WTC11 (cell line): Measurements from ENCODE around the gene TLR4. TPM values are rescaled to one million over a fixed set of nuclear protein-coding genes. Genes with fewer than 3 reads are reported as not detected.

Source experiments
- ATAC-seq: fragments of 200-7000 bp; cut with Tn5 transposase; 2 replicates; pipeline ENCODE4 v1.10.0; 2021; ENCODE audit warnings: mild to moderate bottlenecking, moderate library complexity
- CTCF ChIA-PET: fragments of 300-600 bp; sonication (Branson Sonifier 250); formaldehyde crosslinking; loops from one replicate; lab custom pipeline; 2021; ENCODE audit warnings: antibody characterized with exemption; lab: Charles Lee
- POLR2A ChIA-PET: fragments of 350-600 bp; sonication (Branson Sonifier 250); formaldehyde crosslinking; loops from one replicate; lab custom pipeline; 2021; ENCODE audit warnings: antibody characterized with exemption; lab: Charles Lee
- DNase-seq: peaks from one replicate; pipeline ENCODE4 v3.0.0; 2021; ENCODE audit warnings: low spot score
- H3K27ac Mint-ChIP-seq: 2 replicates; pipeline ENCODE4 v1.8.0; 2021; ENCODE audit warnings: mixed read lengths
- H3K27me3 Mint-ChIP-seq: 2 replicates; pipeline ENCODE4 v1.8.0; 2021; ENCODE audit warnings: low read depth, mild to moderate bottlenecking, moderate library complexity, mixed read lengths
- H3K36me3 Mint-ChIP-seq: 2 replicates; pipeline ENCODE4 v1.8.0; 2021; ENCODE audit warnings: mixed read lengths
- H3K4me1 Mint-ChIP-seq: 2 replicates; pipeline ENCODE4 v1.8.0; 2022; ENCODE audit warnings: mixed read lengths
- H3K4me3 Mint-ChIP-seq: 2 replicates; pipeline ENCODE4 v1.8.0; 2021; ENCODE audit warnings: mild to moderate bottlenecking, moderate library complexity, mixed read lengths
- H3K9me3 Mint-ChIP-seq: 2 replicates; pipeline ENCODE4 v1.8.0; 2021; ENCODE audit warnings: mixed read lengths
- FOXK1 ChIP-seq: sonication (generic); formaldehyde crosslinking; IDR thresholded peaks from 2 replicates; pipeline ENCODE4 v1.8.0; 2022; ENCODE audit warnings: mild to moderate bottlenecking, moderate library complexity, missing genetic modification reagents
- HMGA2 ChIP-seq: fragments of 250-450 bp; sonication (Bioruptor Pico); IDR thresholded peaks from 2 replicates; pipeline ENCODE4 v1.4.0; 2021; ENCODE audit warnings: mild to moderate bottlenecking, moderate library complexity
- NR3C1 ChIP-seq: sonication (generic); formaldehyde crosslinking; conservative IDR thresholded peaks from 2 replicates; pipeline ENCODE4 v1.8.1; 2023; ENCODE audit warnings: low read depth, mild to moderate bottlenecking, missing genetic modification reagents
- TP53 ChIP-seq: sonication (generic); formaldehyde crosslinking; IDR thresholded peaks from 2 replicates; pipeline ENCODE4 v1.8.1; 2023; ENCODE audit warnings: mild to moderate bottlenecking, missing genetic modification reagents
- ZNF138 ChIP-seq: sonication (generic); formaldehyde crosslinking; conservative IDR thresholded peaks from 2 replicates; pipeline ENCODE4 v1.8.1; 2022; ENCODE audit warnings: mild to moderate bottlenecking, moderate library complexity, missing genetic modification reagents
- ZNF671 ChIP-seq: fragments of 250-450 bp; sonication (Bioruptor Pico); IDR thresholded peaks from 2 replicates; pipeline ENCODE4 v1.8.0; 2021; ENCODE audit warnings: mild to moderate bottlenecking
- total RNA-seq: library from RNA; stranded (reverse); gene quantifications from 3 replicates; pipeline ENCODE4 v1.2.3, GENCODE V29; 2021
- TF ChIP-seq, protein P1 (sequence below): sonication (generic); formaldehyde crosslinking; IDR thresholded peaks from 2 replicates; pipeline ENCODE4 v1.8.1; 2023; ENCODE audit warnings: mild to moderate bottlenecking, missing genetic modification reagents, borderline replicate concordance
- TF ChIP-seq, protein P2 (sequence below): sonication (generic); formaldehyde crosslinking; IDR thresholded peaks from 2 replicates; pipeline ENCODE4 v1.8.1; 2022; ENCODE audit warnings: low read depth, mild to moderate bottlenecking, moderate library complexity, missing genetic modification reagents, borderline replicate concordance
- TF ChIP-seq, protein P3 (sequence below): sonication (generic); formaldehyde crosslinking; IDR thresholded peaks from 2 replicates; pipeline ENCODE4 v1.8.1; 2022; ENCODE audit warnings: low read depth, missing genetic modification reagents, borderline replicate concordance
- TF ChIP-seq, protein P4 (sequence below): sonication (generic); formaldehyde crosslinking; IDR thresholded peaks from 2 replicates; pipeline ENCODE4 v1.8.0; 2022; ENCODE audit warnings: mild to moderate bottlenecking, missing genetic modification reagents
- TF ChIP-seq, protein P5 (sequence below): fragments of 250-450 bp; sonication (Bioruptor Pico); conservative IDR thresholded peaks from 2 replicates; pipeline ENCODE4 v1.9.0; 2021; ENCODE audit warnings: mild to moderate bottlenecking
- TF ChIP-seq, protein P6 (sequence below): fragments of 250-450 bp; sonication (Bioruptor Pico); IDR thresholded peaks from 2 replicates; pipeline ENCODE4 v1.8.0; 2021; ENCODE audit warnings: mild to moderate bottlenecking
- TF ChIP-seq, protein P7 (sequence below): sonication (generic); formaldehyde crosslinking; IDR thresholded peaks from 2 replicates; pipeline ENCODE4 v1.8.0; 2022; ENCODE audit warnings: missing genetic modification reagents

The TLR4 gene
- total RNA-seq, 1 experiment from 2014 or later, result 0.11 TPM

DNA sequence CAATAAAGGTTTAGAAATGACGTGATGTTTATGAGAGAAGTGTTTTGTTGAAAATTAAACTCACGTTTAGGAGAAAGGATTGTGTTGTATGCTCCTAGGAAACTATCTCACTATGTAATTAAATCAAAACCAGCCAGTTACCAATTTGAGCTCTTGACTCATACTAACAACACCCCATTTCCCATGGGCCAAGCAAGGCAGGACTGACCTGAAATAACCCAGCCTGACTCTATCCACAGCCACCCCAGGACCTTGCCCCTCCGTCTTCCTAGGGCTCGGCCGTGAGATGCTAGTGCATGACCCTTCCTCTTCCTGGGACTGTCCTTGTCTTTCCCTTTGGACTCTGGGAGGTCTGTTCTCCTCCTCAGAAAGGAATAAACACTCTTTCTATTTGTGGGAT, 16.4 kb downstream of the TLR4 start (continued):
- TF ChIP-seq ZNF671 (CRISPR knock-in tag), result no peak
- TF ChIP-seq, all 79 proteins: peak for 0

DNA sequence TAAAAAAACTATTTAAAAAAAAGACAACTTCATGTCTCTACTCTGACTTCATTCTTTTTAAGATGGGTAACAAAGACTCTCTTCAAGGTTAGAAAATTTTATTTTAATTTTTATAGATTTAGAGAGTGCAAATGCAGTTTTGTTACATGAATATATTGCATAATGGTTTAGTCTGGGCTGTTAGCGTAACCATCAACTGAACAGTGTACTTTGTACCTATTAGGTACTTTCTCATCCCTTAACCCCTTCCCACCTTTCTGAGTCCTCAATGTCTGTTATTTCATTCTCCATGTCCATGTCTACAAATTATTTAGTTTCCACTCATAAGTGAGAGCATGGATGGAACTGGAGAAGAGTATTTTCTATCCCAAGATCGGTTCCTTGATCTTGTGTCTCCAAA, 16.8 kb downstream of the TLR4 start:
- no peak for DNase-seq

More for the DNA sequence above, 16.8 kb downstream of the TLR4 start:
- ChIA-PET CTCF (no interaction called here), POLR2A (no interaction called here)
- Mint-ChIP-seq H3K9me3 (no peaks in the 10 kb centered on the region), H3K27ac (no peak overlapping the region), H3K36me3 (no peaks in the 10 kb centered on the region), H3K27me3 (no peaks in the 10 kb centered on the region), H3K4me3 (no peak overlapping the region), H3K4me1 (no peaks in the 10 kb centered on the region)
- ATAC-seq, result no peak
- TF ChIP-seq NR3C1 (CRISPR knock-in tag), result no peak
- TF ChIP-seq, protein P1, sequence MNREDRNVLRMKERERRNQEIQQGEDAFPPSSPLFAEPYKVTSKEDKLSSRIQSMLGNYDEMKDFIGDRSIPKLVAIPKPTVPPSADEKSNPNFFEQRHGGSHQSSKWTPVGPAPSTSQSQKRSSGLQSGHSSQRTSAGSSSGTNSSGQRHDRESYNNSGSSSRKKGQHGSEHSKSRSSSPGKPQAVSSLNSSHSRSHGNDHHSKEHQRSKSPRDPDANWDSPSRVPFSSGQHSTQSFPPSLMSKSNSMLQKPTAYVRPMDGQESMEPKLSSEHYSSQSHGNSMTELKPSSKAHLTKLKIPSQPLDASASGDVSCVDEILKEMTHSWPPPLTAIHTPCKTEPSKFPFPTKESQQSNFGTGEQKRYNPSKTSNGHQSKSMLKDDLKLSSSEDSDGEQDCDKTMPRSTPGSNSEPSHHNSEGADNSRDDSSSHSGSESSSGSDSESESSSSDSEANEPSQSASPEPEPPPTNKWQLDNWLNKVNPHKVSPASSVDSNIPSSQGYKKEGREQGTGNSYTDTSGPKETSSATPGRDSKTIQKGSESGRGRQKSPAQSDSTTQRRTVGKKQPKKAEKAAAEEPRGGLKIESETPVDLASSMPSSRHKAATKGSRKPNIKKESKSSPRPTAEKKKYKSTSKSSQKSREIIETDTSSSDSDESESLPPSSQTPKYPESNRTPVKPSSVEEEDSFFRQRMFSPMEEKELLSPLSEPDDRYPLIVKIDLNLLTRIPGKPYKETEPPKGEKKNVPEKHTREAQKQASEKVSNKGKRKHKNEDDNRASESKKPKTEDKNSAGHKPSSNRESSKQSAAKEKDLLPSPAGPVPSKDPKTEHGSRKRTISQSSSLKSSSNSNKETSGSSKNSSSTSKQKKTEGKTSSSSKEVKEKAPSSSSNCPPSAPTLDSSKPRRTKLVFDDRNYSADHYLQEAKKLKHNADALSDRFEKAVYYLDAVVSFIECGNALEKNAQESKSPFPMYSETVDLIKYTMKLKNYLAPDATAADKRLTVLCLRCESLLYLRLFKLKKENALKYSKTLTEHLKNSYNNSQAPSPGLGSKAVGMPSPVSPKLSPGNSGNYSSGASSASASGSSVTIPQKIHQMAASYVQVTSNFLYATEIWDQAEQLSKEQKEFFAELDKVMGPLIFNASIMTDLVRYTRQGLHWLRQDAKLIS (CRISPR knock-in tag), result no peak
- TF ChIP-seq, protein P2, sequence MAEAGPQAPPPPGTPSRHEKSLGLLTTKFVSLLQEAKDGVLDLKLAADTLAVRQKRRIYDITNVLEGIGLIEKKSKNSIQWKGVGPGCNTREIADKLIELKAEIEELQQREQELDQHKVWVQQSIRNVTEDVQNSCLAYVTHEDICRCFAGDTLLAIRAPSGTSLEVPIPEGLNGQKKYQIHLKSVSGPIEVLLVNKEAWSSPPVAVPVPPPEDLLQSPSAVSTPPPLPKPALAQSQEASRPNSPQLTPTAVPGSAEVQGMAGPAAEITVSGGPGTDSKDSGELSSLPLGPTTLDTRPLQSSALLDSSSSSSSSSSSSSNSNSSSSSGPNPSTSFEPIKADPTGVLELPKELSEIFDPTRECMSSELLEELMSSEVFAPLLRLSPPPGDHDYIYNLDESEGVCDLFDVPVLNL, result no peak
- TF ChIP-seq, protein P3, sequence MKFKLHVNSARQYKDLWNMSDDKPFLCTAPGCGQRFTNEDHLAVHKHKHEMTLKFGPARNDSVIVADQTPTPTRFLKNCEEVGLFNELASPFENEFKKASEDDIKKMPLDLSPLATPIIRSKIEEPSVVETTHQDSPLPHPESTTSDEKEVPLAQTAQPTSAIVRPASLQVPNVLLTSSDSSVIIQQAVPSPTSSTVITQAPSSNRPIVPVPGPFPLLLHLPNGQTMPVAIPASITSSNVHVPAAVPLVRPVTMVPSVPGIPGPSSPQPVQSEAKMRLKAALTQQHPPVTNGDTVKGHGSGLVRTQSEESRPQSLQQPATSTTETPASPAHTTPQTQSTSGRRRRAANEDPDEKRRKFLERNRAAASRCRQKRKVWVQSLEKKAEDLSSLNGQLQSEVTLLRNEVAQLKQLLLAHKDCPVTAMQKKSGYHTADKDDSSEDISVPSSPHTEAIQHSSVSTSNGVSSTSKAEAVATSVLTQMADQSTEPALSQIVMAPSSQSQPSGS (CRISPR knock-in tag), result no peak
- no peak for TF ChIP-seq TP53 (CRISPR knock-in tag)
- TF ChIP-seq, protein P4, sequence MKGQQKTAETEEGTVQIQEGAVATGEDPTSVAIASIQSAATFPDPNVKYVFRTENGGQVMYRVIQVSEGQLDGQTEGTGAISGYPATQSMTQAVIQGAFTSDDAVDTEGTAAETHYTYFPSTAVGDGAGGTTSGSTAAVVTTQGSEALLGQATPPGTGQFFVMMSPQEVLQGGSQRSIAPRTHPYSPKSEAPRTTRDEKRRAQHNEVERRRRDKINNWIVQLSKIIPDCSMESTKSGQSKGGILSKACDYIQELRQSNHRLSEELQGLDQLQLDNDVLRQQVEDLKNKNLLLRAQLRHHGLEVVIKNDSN (CRISPR knock-in tag), result no peak
- TF ChIP-seq, protein P5, sequence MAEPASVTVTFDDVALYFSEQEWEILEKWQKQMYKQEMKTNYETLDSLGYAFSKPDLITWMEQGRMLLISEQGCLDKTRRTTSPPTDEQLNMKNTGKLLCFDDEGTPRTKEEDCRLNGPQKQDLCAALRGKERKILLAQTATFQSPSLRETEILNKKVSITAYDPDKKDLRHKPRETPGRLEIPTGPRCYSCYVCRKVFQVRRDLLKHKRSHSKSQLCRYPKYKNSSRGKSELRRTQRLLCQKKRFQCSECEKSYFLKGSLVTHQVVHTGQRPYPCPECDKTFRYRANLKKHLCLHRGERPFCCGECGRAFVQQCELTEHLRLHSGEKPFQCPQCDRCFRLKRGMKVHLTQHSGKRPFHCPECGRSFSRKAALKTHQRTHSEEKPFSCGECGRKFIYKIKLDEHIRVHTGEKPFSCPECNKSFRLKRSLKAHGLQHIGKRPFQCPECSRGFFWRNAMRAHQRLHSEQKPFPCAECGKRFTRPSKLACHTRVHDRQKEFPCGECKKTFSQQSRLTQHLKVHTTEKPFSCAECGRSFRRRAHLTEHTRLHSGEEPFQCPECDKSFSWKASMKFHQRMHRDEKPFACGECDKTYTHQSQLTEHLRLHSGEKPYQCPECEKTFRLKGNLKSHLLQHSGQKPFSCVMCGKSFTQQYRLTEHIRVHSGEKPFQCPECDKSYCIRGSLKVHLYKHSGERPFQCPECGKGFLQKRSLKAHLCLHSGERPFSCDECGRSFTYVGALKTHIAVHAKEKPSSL (CRISPR knock-in tag), result no peak
- no peak for TF ChIP-seq HMGA2 (CRISPR knock-in tag)
- TF ChIP-seq FOXK1, result no peak
- TF ChIP-seq, protein P6, sequence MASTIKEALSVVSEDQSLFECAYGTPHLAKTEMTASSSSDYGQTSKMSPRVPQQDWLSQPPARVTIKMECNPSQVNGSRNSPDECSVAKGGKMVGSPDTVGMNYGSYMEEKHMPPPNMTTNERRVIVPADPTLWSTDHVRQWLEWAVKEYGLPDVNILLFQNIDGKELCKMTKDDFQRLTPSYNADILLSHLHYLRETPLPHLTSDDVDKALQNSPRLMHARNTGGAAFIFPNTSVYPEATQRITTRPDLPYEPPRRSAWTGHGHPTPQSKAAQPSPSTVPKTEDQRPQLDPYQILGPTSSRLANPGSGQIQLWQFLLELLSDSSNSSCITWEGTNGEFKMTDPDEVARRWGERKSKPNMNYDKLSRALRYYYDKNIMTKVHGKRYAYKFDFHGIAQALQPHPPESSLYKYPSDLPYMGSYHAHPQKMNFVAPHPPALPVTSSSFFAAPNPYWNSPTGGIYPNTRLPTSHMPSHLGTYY (CRISPR knock-in tag), result no peak
- TF ChIP-seq, protein P7, sequence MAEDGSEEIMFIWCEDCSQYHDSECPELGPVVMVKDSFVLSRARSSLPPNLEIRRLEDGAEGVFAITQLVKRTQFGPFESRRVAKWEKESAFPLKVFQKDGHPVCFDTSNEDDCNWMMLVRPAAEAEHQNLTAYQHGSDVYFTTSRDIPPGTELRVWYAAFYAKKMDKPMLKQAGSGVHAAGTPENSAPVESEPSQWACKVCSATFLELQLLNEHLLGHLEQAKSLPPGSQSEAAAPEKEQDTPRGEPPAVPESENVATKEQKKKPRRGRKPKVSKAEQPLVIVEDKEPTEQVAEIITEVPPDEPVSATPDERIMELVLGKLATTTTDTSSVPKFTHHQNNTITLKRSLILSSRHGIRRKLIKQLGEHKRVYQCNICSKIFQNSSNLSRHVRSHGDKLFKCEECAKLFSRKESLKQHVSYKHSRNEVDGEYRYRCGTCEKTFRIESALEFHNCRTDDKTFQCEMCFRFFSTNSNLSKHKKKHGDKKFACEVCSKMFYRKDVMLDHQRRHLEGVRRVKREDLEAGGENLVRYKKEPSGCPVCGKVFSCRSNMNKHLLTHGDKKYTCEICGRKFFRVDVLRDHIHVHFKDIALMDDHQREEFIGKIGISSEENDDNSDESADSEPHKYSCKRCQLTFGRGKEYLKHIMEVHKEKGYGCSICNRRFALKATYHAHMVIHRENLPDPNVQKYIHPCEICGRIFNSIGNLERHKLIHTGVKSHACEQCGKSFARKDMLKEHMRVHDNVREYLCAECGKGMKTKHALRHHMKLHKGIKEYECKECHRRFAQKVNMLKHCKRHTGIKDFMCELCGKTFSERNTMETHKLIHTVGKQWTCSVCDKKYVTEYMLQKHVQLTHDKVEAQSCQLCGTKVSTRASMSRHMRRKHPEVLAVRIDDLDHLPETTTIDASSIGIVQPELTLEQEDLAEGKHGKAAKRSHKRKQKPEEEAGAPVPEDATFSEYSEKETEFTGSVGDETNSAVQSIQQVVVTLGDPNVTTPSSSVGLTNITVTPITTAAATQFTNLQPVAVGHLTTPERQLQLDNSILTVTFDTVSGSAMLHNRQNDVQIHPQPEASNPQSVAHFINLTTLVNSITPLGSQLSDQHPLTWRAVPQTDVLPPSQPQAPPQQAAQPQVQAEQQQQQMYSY (CRISPR knock-in tag), result no peak
- no peak for TF ChIP-seq ZNF138 (CRISPR knock-in tag)
